HTR-8/SVneo (cell line): ENCODE results near the gene PHLPP1.

Experiments
- DNase-seq: peaks from one replicate; pipeline ENCODE4 v3.0.0; 2011; ENCODE audit warnings: low spot score, mixed read lengths; ENCODE audit not compliant: insufficient read length
- FAIRE-seq: peaks from 2 replicates; lab custom pipeline; 2011; peaks lifted over from hg19 to GRCh38; lab: Jason Lieb, UNC

The PHLPP1 gene

DNA sequence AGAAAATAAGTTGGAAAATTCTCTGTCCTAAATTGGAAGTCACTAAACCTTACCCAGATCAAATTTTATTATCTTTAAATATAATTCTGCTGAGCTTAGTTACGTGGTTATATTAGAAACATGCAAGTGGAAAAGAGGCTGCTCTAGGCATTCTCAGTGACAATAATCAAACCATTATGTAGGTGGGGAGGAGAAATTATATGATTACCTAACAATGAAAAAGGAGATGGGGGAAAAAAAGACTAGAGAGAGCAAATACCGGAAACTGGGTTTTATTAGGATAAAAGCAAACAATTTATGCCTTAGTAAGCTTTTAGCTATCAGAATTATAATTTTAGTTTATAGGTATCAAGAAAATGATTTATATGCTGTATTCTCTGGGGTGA is 53.2 kb downstream of the PHLPP1 start:
- FAIRE-seq: no peak
- no peak for DNase-seq

DNA sequence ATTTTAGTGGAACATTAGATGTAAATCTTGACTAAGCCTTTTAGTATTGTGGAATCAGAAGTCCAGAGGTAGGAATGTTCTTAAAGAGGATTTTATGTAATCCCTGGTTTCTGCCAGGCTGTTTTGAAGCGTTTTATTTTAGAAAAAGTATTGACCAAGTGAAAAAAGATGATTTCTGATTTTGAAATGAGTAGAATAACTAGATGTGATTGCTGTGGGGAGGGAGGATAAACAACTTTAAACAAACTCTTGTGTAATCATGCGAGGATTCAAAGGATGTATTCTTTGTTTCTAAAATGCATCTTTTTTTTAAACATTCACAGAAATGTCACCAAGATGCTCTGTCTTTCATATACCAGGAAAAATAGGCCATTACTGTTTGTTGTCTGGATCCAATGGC is 53.9 kb downstream of the PHLPP1 start:
- DNase-seq: no peak
- FAIRE-seq: no peak

DNA sequence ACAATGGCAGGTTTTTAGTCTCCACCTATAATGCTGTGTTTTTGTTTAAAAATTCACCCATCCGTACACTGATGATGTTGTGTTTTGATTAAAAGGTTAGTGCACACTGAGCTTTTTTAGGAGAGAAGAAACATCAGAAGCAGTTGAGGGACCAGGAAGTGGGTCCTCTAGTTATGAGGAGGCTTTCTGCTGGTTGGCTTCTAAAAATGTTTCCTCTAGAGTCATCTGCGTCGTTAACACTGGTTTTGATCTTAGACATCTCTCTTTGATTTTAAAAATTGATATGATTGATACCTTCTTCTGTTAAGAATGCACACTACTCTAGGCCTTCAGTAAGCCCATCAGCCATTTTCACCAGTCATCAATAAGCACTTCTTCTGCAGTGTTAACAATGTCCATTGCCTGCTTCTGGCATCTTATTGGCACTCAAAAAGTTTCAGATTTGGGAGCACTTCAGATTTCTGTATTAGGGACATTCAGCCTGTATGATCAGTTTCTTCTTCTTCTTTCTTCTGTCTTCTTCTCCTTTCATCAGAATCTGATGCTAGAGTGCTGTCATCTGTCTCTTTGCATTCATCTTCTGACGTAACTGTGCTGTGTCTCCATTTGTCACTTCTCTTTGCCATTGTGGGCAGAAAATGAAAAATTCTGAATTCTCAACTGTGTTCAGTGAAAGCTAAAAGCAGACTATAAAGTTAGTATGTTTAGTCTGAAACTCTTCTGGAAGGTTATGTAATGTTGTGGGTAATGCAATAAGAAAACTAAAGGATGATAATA is 56.3 kb downstream of the PHLPP1 start:
- no peak for DNase-seq
- no peak for FAIRE-seq

DNA sequence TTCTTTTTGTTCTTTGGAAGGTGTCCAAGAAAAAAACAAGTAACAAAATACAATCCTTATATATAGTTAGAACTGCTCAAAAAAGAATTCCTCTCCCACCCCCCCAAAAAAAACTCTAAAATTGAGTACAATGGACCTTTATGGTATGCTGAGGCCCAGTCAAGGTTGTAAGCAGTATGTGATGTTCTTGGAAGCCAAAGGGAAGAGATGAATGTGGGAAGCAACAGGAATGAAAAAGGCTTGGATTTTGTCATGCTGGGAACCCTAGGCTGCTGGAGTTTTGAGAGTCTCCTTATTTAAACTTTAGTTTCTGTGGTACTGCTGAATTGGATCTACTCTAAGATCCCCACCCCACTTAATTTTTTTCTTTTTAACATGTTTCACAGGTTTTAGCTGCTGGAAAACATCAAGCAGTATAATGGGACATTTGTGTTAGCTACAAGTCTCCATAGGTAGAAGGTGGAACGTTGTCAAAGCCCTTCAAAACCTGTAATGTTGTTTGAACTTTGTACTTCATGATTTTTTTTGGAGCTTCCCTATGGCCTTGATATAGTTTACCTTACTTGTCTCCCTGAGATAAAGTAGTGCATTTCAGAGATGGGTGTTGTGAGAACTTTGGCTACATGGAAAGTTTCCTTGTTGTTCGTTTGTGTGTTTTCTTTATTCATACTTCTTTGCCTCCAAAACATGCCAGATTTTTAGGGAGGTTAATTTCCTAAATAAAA is 57.7 kb downstream of the PHLPP1 start:
- DNase-seq (no peak), FAIRE-seq (no peak)

DNA sequence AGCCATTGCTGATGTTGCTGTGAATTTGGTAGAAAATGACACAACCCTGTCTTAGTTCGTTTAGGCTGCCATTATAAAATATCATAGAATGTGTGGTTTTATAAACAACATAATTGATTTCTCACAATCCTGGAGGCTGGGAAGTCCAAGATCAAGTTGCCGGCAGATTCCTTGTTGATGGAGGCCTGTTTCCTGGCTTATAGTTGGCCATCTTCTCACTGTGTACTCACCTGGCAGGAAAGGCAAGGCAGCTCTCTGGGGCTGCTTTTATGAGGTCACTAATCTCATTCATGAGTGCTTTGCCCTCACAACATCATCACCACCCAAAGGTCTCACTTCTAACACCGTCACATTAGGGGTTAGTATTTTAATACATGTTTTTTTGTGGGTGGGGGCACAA is 58.4 kb downstream of the PHLPP1 start:
- DNase-seq (no peak), FAIRE-seq (no peak)

DNA sequence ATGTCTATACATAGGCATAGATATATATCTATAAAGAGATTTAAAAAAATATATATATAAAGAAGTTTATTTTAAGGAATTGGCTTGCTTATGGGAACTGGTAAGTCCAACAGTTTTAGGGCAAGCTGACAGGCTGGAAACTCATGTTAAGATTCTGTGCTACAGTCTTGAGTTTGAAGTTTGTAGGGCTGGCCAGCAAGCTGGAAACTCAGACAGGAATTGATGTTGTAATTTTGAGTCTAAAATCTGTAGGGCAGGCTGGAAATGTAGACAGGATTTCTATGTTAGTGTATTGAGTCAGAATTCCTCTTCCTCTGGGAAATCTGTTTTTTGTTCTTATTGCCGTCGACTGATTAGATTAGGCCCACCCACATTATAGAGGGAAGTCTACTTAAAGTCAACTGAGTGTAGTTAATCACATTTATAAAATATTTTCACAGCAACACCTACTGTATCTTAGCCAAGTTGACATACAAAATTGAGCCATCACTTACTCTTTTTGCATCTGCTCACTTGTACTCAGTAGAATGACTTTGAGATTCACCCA is 60.8 kb downstream of the PHLPP1 start:
- DNase-seq (no peak), FAIRE-seq (no peak)

DNA sequence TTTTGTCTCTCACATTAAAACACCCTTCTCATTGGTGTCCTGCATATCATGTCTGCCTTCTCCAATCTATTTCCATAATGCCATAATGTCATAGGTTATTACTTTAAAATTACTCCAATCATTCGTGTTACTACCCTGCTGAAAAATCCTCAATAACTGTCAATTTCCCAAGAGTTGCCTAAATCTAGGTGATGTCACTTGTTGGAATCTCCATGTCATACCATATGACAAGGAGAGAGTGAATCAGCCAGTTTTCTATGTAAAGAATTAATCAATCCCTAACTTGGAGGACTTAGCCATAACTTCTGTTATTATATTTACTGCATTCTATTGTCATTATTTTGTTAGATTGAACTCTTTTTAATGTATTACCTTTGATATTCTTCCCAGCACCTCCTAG is 62.5 kb downstream of the PHLPP1 start:
- FAIRE-seq: no peak
- no peak for DNase-seq

DNA sequence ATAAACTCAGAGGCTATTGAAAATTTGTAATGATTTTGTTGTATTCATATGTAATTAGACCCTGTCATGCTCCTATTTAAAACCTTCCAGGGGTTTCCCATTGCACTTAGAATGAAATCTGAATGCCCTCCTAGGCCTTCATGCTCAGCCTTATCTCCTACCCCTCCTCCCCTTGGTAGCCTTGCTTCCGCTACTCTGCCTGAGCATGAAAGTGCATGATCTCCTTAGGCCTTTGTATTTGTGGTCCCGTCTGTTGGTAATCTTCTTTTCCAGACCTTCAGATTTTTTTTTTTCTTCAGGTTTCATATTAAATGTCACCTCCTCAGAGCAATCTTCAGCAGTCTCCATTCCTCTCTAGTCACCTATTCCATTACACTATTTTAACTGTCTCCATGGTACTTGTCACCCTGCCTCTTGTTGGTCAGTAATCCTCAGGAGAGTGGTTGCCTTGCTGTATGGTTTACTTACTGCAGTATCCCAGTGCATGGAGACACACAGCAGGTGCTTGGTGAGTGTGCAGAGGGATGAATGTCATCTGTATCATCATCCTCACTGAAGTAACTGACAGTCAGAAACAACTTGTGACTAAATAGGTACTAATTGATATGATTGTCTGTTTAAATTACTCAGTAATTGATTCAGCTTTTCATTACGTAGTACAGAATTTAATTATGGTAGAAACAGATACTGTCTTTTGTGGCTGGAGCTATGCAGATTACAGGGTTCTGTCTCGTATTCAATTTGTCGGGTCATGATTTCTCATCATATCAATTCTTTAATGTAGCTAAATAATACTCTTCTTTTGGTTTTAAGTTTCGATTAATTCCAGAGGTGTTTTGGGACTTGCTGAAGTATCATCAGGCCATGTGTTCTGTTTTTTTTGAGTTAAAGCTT is 63.9 kb downstream of the PHLPP1 start:
- FAIRE-seq (no peak), DNase-seq (no peak)

- DNase-seq: no peak
- FAIRE-seq: no peak
Measured at GRCh38 chr18:62781262-62781661, 65.9 kb downstream of the PHLPP1 start.

- FAIRE-seq (no peak), DNase-seq (no peak)
Measured at GRCh38 chr18:62781893-62782292, 66.6 kb downstream of the PHLPP1 start.

- no peak for DNase-seq
- no peak for FAIRE-seq
Measured at GRCh38 chr18:62784338-62784965, 69.1 kb downstream of the PHLPP1 start.

GRCh38 chr18:62784966-62785413 is 69.6 kb downstream of the PHLPP1 start:
- no peak for FAIRE-seq
- DNase-seq: no peak

DNA sequence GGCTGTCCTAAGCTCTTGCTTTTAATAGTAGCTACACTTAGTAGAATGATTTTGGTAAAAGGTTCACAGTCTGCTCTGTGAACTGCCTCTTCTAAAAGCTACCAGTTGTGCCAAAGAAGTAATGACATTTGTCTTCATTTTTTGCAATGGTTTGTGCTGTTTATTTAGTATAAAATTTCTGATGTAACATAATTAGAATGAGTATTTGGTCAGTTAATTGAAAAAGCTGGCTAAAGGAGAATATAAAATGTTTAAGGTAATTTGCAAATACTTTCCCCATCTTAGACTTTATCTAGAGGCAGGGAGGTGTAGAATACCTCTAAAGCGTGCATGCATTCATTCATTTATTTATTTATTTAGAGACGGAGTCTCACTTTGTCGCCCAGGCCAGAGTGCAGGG is 71.3 kb downstream of the PHLPP1 start:
- no peak for DNase-seq
- FAIRE-seq: no peak

GRCh38 chr18:62788111-62788510 is 72.8 kb downstream of the PHLPP1 start:
- DNase-seq (no peak), FAIRE-seq (no peak)

- DNase-seq (no peak), FAIRE-seq (no peak)
Measured at GRCh38 chr18:62788876-62789275, 73.5 kb downstream of the PHLPP1 start.

- FAIRE-seq (no peak), DNase-seq (no peak)
Measured at GRCh38 chr18:62790871-62791772, 75.8 kb downstream of the PHLPP1 start.

DNA sequence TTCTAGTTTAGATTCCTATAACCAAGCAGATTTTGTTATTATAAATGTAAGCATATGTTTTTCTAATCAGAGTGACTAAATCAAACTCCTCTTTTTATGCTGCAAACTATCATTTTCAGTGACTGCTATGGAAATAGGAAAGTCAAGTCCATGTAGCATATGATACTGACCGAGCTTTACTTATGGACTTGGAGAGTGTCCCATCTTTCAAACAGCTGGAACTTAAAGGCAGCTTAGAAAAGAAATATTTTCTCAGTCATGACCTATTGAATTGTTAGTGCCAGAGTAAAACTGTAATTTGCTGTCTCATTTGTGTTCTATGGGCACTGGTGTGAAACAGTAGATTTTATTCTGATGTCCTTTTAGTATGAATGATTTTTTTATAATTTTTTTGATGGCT is 76.7 kb downstream of the PHLPP1 start:
- FAIRE-seq (no peak), DNase-seq (no peak)

- FAIRE-seq (no peak), DNase-seq (no peak)
Measured at GRCh38 chr18:62795813-62796212, 80.5 kb downstream of the PHLPP1 start.

DNA sequence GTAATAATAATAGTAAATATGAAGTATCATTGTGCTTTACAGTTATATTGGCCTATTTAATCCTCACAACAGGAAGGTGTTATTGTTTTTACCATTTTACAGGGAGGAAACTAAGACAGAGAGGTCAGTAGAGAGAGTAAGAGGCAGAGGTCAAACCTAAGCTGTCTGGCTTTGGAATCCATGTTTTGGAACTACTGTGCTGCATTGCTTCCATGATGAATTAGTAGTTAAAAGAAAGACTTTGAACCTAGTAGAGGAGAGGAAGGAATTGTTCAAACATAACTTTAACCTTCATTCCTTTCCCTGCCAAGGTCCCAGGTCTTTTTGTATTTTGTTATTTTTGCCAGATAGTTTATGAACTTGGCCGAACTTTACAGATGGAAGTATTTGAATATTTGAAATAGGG is 80.9 kb downstream of the PHLPP1 start:
- DNase-seq: no peak
- no peak for FAIRE-seq
